ENCODE data around the gene PAXX. TPM values are rescaled to one million over a fixed set of nuclear protein-coding genes. Genes with fewer than 3 reads are reported as not detected.

PAXX gene
- polyA plus RNA-seq, 1 donor from 2014 or later = 276 TPM

DNA sequence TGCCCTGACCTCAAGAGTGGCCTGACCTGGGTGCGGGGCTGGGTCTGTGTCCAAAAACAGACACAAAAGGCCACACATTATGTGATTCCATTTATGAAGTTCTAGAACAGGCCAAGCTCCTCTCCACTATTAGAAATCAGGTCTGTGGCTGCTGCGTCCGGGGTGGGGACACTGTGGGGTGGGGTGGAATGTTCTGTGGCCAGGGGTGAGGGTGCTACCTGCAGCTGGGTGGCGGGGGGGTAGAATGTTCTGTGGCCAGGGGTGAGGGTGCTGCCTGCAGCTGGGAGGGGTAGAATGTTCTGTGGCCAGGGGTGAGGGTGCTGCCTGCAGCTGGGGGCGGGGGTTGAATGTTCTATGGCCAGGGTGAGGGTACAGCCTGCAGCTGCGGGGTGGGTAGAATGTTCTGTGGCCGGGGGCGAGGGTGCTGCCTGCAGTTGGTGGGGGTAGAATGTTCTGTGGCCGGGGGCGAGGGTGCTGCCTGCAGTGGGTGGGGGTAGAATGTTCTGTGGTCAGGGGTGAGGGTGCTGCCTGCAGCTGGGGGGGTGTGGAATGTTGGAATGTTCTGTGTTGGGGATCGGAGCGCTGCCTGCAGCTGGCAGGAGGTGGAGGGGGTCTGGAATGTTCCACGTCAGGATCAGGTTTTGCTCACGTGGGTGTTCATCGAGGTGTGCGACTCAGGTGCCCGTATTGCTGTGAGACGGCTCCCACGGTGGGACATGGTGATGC is 31.8 kb upstream of the PAXX start:
- H3K9me3 ChIP-seq (ENCODE audit: low read length) = no peaks in the 10 kb centered on the region
- no peaks in the 10 kb centered on the region for H3K9me2 ChIP-seq (ENCODE audit: insufficient read depth, low read length)
- H3K27ac ChIP-seq (ENCODE audit: low read length) = no peak overlapping the region

DNA sequence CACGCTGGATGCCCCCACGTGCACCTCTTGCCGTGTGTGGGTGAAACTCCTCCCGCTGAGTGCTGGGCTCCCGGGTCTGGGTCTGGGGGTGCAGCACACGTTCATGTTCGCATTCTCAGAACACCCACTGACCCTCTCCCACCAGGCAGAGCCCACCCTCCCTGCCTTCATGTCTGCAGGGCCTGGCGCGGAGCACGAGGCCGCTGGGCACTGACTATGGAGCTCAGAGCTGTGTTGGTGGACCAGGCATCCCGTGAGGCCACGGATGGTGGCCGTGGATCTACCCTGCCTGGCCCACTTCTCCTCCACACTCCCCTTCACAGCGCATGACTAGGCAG is 31.3 kb upstream of the PAXX start:
- Histone ChIP-seq H2AFZ (ENCODE audit: low read depth, low read length) (no peak overlapping the region), H3K9me2 (ENCODE audit: insufficient read depth, low read length) (no peaks in the 10 kb centered on the region), H3F3A (ENCODE audit: insufficient read depth, low read length, poor library complexity, severe bottlenecking) (no peaks in the 10 kb centered on the region), H3K27ac (ENCODE audit: low read length) (no peak overlapping the region), H3K36me3 (ENCODE audit: insufficient read depth, low read length) (no peaks in the 10 kb centered on the region), H3K4me3 (ENCODE audit: low read length) (no peak overlapping the region), H3K9ac (ENCODE audit: low read length) (no peak overlapping the region), H4K20me1 (ENCODE audit: insufficient read depth) (no peaks in the 10 kb centered on the region), H3K4me2 (ENCODE audit: low read length) (no peak overlapping the region), H3K9me3 (ENCODE audit: low read length) (no peaks in the 10 kb centered on the region), H3K27me3 (ENCODE audit: insufficient read depth, low read depth, low read length) (no peaks in the 10 kb centered on the region), H3K79me2 (replicated peaks; ENCODE audit: insufficient read depth, low read length) (no peaks in the 10 kb centered on the region)
- TF ChIP-seq SMC3 (conservative IDR thresholded peaks at IDR 0.05; ENCODE audit: poor library complexity) = no peak
- TF ChIP-seq EZH2 (IDR thresholded peaks at IDR 0.05; ENCODE audit: borderline replicate concordance, insufficient read depth, low read length, poor library complexity, severe bottlenecking) = no peak

More for the DNA sequence above, 31.8 kb upstream of the PAXX start:
- Histone ChIP-seq H3K4me3 (ENCODE audit: low read length) (no peak overlapping the region), H3K9ac (ENCODE audit: low read length) (no peak overlapping the region), H2AFZ (ENCODE audit: low read depth, low read length) (no peak overlapping the region), H3K79me2 (replicated peaks; ENCODE audit: insufficient read depth, low read length) (no peaks in the 10 kb centered on the region), H4K20me1 (ENCODE audit: insufficient read depth) (no peaks in the 10 kb centered on the region), H3K27me3 (ENCODE audit: insufficient read depth, low read depth, low read length) (no peaks in the 10 kb centered on the region), H3F3A (ENCODE audit: insufficient read depth, low read length, poor library complexity, severe bottlenecking) (no peaks in the 10 kb centered on the region), H3K4me2 (ENCODE audit: low read length) (no peak overlapping the region), H3K36me3 (ENCODE audit: insufficient read depth, low read length) (no peaks in the 10 kb centered on the region)
- TF ChIP-seq RAD21 (conservative IDR thresholded peaks at IDR 0.05) (no peak), MXI1 (conservative IDR thresholded peaks at IDR 0.05; ENCODE audit: poor library complexity, severe bottlenecking) (no peak), EZH2 (IDR thresholded peaks at IDR 0.05; ENCODE audit: borderline replicate concordance, insufficient read depth, low read length, poor library complexity, severe bottlenecking) (no peak), EP300 (conservative IDR thresholded peaks at IDR 0.05; ENCODE audit: poor library complexity, severe bottlenecking) (no peak), POLR2AphosphoS5 (IDR thresholded peaks at IDR 0.05) (no peak), SMC3 (conservative IDR thresholded peaks at IDR 0.05; ENCODE audit: poor library complexity) (no peak)
- TF ChIP-seq, protein P1, sequence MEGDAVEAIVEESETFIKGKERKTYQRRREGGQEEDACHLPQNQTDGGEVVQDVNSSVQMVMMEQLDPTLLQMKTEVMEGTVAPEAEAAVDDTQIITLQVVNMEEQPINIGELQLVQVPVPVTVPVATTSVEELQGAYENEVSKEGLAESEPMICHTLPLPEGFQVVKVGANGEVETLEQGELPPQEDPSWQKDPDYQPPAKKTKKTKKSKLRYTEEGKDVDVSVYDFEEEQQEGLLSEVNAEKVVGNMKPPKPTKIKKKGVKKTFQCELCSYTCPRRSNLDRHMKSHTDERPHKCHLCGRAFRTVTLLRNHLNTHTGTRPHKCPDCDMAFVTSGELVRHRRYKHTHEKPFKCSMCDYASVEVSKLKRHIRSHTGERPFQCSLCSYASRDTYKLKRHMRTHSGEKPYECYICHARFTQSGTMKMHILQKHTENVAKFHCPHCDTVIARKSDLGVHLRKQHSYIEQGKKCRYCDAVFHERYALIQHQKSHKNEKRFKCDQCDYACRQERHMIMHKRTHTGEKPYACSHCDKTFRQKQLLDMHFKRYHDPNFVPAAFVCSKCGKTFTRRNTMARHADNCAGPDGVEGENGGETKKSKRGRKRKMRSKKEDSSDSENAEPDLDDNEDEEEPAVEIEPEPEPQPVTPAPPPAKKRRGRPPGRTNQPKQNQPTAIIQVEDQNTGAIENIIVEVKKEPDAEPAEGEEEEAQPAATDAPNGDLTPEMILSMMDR (IDR thresholded peaks at IDR 0.05; ENCODE audit: poor library complexity, severe bottlenecking) = no peak

DNA sequence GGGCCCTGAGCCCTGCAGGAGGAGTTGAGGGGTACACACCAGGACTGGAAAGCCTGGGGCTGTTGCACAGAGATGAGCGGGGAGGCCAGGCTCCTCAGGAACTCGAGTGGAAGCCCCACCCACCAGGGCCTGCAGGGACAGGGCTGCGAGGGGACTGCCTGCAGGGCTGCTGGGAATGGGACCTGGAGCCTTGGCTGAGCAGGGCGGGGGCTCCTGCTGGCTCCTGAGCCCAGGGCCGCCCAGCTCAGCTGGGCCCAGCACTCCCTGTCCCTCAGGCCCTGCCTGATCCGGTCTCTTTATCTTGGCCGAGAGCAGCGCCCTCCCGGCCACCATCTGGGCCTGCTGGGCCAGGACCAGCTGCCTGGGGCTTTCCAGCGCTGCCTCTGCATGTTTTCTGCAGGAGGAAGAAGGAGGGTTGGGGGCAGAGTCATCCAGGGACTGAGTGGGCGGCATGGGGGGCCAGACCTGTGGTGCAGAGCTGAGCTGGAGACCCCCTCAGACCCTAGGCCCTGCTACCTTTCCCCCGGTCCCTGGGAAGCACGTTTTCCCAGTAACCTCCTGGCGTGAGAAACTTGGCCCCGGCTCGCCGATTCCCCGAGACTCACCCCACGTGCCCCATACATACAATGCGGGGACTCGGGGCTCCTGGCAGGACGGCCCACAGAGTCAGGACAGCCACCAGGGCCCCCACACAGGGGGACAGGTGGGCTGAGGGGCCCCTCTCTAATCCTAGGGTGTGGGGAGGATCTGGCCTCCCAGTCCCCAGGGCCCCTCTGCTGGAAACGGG is 30.8 kb upstream of the PAXX start:
- H3K36me3 ChIP-seq (ENCODE audit: insufficient read depth, low read length) = no peaks in the 10 kb centered on the region
- no peaks in the 10 kb centered on the region for H3K27me3 ChIP-seq (ENCODE audit: insufficient read depth, low read depth, low read length)
- H3K9ac ChIP-seq (ENCODE audit: low read length) = no peak overlapping the region
- H3K4me2 ChIP-seq (ENCODE audit: low read length) = no peak overlapping the region
- H2AFZ ChIP-seq (ENCODE audit: low read depth, low read length) = no peak overlapping the region
- no peaks in the 10 kb centered on the region for H3K9me3 ChIP-seq (ENCODE audit: low read length)
- H4K20me1 ChIP-seq (ENCODE audit: insufficient read depth) = no peaks in the 10 kb centered on the region
- TF ChIP-seq TAF1 (IDR thresholded peaks at IDR 0.05; ENCODE audit: low read depth) (no peak), MXI1 (conservative IDR thresholded peaks at IDR 0.05; ENCODE audit: poor library complexity, severe bottlenecking) (no peak), POLR2AphosphoS5 (IDR thresholded peaks at IDR 0.05) (no peak), EZH2 (IDR thresholded peaks at IDR 0.05; ENCODE audit: borderline replicate concordance, insufficient read depth, low read length, poor library complexity, severe bottlenecking) (no peak), SMC3 (conservative IDR thresholded peaks at IDR 0.05; ENCODE audit: poor library complexity) (no peak), RAD21 (conservative IDR thresholded peaks at IDR 0.05) (no peak), EP300 (conservative IDR thresholded peaks at IDR 0.05; ENCODE audit: poor library complexity, severe bottlenecking) (no peak)
- TF ChIP-seq, protein P2, sequence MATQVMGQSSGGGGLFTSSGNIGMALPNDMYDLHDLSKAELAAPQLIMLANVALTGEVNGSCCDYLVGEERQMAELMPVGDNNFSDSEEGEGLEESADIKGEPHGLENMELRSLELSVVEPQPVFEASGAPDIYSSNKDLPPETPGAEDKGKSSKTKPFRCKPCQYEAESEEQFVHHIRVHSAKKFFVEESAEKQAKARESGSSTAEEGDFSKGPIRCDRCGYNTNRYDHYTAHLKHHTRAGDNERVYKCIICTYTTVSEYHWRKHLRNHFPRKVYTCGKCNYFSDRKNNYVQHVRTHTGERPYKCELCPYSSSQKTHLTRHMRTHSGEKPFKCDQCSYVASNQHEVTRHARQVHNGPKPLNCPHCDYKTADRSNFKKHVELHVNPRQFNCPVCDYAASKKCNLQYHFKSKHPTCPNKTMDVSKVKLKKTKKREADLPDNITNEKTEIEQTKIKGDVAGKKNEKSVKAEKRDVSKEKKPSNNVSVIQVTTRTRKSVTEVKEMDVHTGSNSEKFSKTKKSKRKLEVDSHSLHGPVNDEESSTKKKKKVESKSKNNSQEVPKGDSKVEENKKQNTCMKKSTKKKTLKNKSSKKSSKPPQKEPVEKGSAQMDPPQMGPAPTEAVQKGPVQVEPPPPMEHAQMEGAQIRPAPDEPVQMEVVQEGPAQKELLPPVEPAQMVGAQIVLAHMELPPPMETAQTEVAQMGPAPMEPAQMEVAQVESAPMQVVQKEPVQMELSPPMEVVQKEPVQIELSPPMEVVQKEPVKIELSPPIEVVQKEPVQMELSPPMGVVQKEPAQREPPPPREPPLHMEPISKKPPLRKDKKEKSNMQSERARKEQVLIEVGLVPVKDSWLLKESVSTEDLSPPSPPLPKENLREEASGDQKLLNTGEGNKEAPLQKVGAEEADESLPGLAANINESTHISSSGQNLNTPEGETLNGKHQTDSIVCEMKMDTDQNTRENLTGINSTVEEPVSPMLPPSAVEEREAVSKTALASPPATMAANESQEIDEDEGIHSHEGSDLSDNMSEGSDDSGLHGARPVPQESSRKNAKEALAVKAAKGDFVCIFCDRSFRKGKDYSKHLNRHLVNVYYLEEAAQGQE (IDR thresholded peaks at IDR 0.05; ENCODE audit: borderline replicate concordance) = no peak
- TF ChIP-seq, protein P1 (IDR thresholded peaks at IDR 0.05; ENCODE audit: poor library complexity, severe bottlenecking) = no peak
- no peak overlapping the region for H3K27ac ChIP-seq (ENCODE audit: low read length)
- no peaks in the 10 kb centered on the region for H3K79me2 ChIP-seq (replicated peaks; ENCODE audit: insufficient read depth, low read length)
- no peak overlapping the region for H3K4me3 ChIP-seq (ENCODE audit: low read length)
- no peaks in the 10 kb centered on the region for H3K9me2 ChIP-seq (ENCODE audit: insufficient read depth, low read length)
- H3F3A ChIP-seq (ENCODE audit: insufficient read depth, low read length, poor library complexity, severe bottlenecking) = no peaks in the 10 kb centered on the region

All from neural cell (in vitro differentiated cells).